ENCODE results near the gene COL4A2.

Gene COL4A2

DNA sequence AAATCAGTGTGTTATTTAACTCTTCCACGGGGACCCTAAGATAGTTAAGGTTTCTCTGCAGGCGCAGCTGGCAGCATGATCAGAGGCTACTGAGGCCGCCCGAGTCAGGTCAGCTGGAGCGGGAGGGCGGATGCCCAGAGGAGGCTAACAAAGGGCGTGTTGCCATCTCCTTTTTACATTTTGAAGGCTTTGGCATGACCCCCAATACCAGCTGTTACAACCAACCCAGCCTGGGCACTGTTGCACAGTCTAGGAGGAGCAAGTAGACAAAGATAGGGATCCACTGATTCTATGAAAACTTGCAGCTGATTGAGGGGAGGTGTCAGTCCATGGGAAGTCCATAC is 15.7 kb downstream of the COL4A2 start:
- H3K36me3 ChIP-seq (ENCODE audit: insufficient read depth, low read length): no peaks in the 10 kb centered on the region; the same call in 1 of the 2 replicates
- H3K9me3 ChIP-seq (ENCODE audit: control insufficient read depth, insufficient read depth, low read length): no peaks in the 10 kb centered on the region
- peaks cover 45% of the 10 kb centered on the region for H3K4me1 ChIP-seq (ENCODE audit: insufficient read depth, low read length)
- H3K9ac ChIP-seq (ENCODE audit: low read depth, low read length): no peak overlapping the region

DNA sequence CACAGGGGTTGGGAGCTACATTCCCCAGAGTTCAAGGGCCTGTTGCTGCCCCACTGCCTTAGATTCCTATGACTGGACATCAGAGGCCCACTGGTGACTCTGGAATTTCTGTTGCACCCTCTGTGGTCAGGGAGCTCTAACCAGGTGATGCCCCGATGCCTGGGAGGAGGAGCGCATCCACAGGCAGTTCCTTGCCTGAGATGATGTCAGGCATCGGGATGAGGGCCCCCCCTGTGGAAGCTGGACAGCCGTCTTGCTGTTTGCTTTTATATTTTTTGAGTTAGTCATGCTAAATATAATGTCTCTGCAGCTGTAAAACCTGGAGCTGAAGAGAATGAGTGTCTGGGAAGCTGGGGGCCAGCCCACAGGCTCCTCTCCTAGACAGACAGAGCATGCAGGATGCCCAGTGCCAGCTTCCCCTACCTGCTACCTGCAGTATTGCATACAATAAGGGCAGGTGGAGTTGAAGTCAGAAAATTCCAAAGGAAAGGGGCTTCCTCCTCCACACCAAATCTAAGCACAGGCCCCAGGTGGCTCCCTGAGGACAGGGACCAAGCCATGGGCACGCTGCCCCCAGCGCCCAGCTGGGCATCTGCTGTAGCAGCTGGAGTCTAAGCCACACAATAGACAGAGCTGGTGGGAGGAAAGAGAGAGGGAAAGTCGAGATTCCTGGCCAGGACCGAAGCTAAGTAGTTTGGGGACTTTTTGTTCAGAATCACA is 16.2 kb downstream of the COL4A2 start:
- H3K36me3 ChIP-seq (ENCODE audit: insufficient read depth, low read length): no peaks in the 10 kb centered on the region; the same call in 1 of the 2 replicates
- H3K4me1 ChIP-seq (ENCODE audit: insufficient read depth, low read length): peaks cover 51% of the 10 kb centered on the region
- H3K9me3 ChIP-seq (ENCODE audit: control insufficient read depth, insufficient read depth, low read length): no peaks in the 10 kb centered on the region
- H3K9ac ChIP-seq (ENCODE audit: low read depth, low read length): no peak overlapping the region

- H3K4me1 ChIP-seq (ENCODE audit: insufficient read depth, low read length): peaks cover 44% of the 10 kb centered on the region
- H3K9ac ChIP-seq (ENCODE audit: low read depth, low read length): no peak overlapping the region
- H3K9me3 ChIP-seq (ENCODE audit: control insufficient read depth, insufficient read depth, low read length): no peaks in the 10 kb centered on the region
These were observed 17.1 kb downstream of the COL4A2 start for GRCh38 chr13:110324026-110324749.

DNA sequence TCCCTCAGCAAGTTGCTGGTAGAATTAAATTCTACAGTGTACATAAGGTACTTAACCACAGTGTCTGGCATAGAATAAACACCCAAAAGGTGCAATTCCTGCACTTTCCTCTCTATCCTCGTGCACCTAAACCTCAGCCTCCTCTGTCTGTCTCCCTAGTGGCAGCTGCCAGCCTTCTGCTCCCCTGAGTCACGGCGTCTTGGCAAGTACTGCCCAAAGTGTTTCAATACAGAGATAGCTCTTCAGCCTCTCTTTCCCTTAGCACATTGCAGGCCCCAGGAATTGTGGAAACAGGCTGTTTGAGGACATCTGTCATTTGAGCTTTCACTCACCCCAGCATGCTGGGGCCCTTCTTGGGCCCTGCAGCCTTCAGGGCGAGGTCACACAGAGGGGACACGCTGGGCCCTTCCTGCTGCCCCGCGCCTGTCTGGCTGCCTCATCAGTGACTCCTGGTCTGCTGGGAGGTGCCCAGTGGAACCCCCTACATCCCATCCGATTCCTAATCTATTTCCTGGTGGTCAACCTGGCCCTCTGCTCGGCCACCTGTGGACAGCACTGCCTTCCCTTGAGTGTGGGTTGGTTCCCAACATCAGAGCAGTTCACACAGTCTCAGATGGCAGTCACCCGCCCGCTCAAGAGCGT is 19.3 kb downstream of the COL4A2 start:
- no peaks in the 10 kb centered on the region; the same call in 1 of the 2 replicates for H3K36me3 ChIP-seq (ENCODE audit: insufficient read depth, low read length)
- H3K9ac ChIP-seq (ENCODE audit: low read depth, low read length): no peak overlapping the region
- peaks cover 34% of the 10 kb centered on the region for H3K4me1 ChIP-seq (ENCODE audit: insufficient read depth, low read length)
- no peaks in the 10 kb centered on the region for H3K9me3 ChIP-seq (ENCODE audit: control insufficient read depth, insufficient read depth, low read length)

More at GRCh38 chr13:110324026-110324749, 17.1 kb downstream of the COL4A2 start:
- H3K36me3 ChIP-seq (ENCODE audit: insufficient read depth, low read length): no peaks in the 10 kb centered on the region; the same call in 1 of the 2 replicates

- no peaks in the 10 kb centered on the region; the same call in 1 of the 2 replicates for H3K36me3 ChIP-seq (ENCODE audit: insufficient read depth, low read length)
- peaks cover 34% of the 10 kb centered on the region for H3K4me1 ChIP-seq (ENCODE audit: insufficient read depth, low read length)
- H3K9me3 ChIP-seq (ENCODE audit: control insufficient read depth, insufficient read depth, low read length): no peaks in the 10 kb centered on the region
- no peak overlapping the region; the same call in 1 of the 2 replicates for H3K9ac ChIP-seq (ENCODE audit: low read depth, low read length)
These were observed 20.1 kb downstream of the COL4A2 start for GRCh38 chr13:110327051-110327721.

DNA sequence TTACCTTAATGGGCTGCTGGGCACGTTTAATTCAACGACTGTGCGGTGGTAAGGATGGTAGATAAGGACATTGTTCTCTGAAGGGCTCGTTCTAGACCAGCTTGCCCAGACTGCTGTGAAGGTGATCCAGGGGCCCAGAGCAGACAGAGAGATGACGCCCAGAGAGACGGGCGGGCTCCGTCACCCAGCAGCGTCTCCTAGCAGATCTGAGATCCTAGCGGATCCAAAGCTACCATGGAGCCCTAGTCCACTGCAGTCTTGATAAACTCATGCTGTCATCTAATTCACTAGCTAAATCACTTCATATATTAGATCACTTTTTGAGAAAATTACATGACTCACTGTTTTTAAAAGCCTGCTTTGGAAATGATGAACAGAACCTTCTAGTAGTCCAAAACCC is 21.5 kb downstream of the COL4A2 start:
- H3K9me3 ChIP-seq (ENCODE audit: control insufficient read depth, insufficient read depth, low read length): no peaks in the 10 kb centered on the region
- no peaks in the 10 kb centered on the region; the same call in 1 of the 2 replicates for H3K36me3 ChIP-seq (ENCODE audit: insufficient read depth, low read length)
- H3K4me1 ChIP-seq (ENCODE audit: insufficient read depth, low read length): peaks cover 34% of the 10 kb centered on the region
- H3K9ac ChIP-seq (ENCODE audit: low read depth, low read length): no peak overlapping the region

DNA sequence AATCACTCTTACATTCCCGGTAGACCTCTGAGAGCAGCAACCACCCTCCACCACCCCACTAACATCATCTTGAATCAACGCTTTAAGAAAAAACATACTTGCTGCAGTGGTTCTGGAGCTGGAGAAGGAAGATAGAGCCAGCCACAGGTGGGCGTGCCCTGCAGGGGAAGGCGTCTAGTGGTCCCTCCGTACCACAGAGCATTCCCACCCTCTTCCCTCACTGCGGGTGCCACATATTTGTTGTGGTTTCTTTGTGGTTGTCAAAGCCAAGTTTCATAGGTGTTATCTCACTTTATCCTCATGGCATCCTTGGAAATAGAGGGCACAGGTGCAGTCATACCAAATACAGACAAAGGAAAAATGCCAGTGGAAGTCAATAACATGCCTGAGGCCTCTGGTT is 22.2 kb downstream of the COL4A2 start:
- Histone ChIP-seq H3K4me1 (ENCODE audit: insufficient read depth, low read length) (peaks cover 34% of the 10 kb centered on the region), H3K9ac (ENCODE audit: low read depth, low read length) (no peak overlapping the region), H3K9me3 (ENCODE audit: control insufficient read depth, insufficient read depth, low read length) (no peaks in the 10 kb centered on the region), H3K36me3 (ENCODE audit: insufficient read depth, low read length) (no peaks in the 10 kb centered on the region; the same call in 1 of the 2 replicates)

DNA sequence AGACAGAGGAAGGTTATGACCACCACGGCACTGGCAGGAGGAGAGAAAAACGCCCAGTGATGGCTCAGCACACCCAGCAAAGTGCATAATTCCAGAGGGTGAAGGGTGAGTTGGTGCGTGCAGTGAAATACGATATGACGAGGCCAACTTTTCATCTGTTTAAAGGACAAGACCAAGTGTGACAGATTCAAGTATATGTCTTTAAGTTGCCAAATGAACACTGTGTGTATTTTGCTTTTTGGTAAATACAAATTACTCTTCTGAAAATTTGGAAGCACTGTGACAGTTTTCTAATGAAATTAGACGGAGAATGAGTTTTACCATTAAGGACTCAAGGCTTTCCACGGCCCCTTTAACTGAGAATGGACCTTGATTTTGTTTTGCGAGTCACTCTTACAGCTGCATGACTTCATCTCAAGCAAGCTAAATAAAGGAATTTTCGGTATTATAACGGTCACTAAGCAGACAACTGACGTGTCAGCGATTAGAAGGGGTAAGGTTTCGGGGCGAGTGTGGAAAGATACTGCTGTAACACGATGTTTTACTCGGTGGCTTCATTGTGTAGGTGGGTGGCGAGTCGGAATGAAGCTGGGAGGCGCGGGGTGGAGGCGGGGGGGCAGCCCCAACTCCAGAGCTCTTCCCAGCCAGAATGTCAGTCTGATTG is 22.8 kb downstream of the COL4A2 start:
- H3K9ac ChIP-seq (ENCODE audit: low read depth, low read length): no peak overlapping the region
- peaks cover 34% of the 10 kb centered on the region for H3K4me1 ChIP-seq (ENCODE audit: insufficient read depth, low read length)
- no peaks in the 10 kb centered on the region for H3K36me3 ChIP-seq (ENCODE audit: insufficient read depth, low read length)
- no peaks in the 10 kb centered on the region for H3K9me3 ChIP-seq (ENCODE audit: control insufficient read depth, insufficient read depth, low read length)

DNA sequence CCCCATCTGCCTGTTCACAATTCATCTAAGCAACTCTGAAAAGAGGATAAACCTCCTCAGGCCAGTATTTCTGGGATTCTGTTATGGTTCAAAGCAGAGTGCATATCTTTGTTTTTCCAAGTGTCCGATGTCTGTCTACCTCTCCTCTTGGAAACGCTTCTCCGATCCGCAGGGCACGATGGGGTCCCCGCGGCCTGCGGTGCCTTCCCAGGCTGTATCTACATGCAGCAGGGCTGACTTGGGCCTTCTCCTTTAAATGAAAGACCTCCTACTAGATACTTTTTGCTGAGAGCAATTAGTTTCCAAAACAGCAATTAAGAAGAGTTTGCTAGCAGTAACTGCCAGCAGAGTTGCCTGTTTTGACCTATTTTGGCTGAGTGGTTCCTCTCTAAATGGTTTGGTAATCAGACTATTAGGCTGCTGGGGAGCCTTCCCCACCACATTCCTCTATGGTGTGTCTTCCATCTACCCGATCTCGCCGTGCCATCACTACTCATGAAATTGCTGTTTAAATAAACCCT is 23.5 kb downstream of the COL4A2 start:
- Histone ChIP-seq H3K36me3 (ENCODE audit: insufficient read depth, low read length) (no peaks in the 10 kb centered on the region), H3K9me3 (ENCODE audit: control insufficient read depth, insufficient read depth, low read length) (no peaks in the 10 kb centered on the region), H3K9ac (ENCODE audit: low read depth, low read length) (no peak overlapping the region), H3K4me1 (ENCODE audit: insufficient read depth, low read length) (peaks cover 28% of the 10 kb centered on the region)

- Histone ChIP-seq H3K36me3 (ENCODE audit: insufficient read depth, low read length) (no peaks in the 10 kb centered on the region), H3K9ac (ENCODE audit: low read depth, low read length) (no peak overlapping the region), H3K4me1 (ENCODE audit: insufficient read depth, low read length) (peaks cover 23% of the 10 kb centered on the region), H3K9me3 (ENCODE audit: control insufficient read depth, insufficient read depth, low read length) (no peaks in the 10 kb centered on the region)
These were observed 24.3 kb downstream of the COL4A2 start for GRCh38 chr13:110331362-110331761.

- Histone ChIP-seq H3K9me3 (ENCODE audit: control insufficient read depth, insufficient read depth, low read length) (no peaks in the 10 kb centered on the region), H3K9ac (ENCODE audit: low read depth, low read length) (no peak overlapping the region), H3K4me1 (ENCODE audit: insufficient read depth, low read length) (peaks cover 14% of the 10 kb centered on the region), H3K36me3 (ENCODE audit: insufficient read depth, low read length) (no peaks in the 10 kb centered on the region)
These were observed 25.7 kb downstream of the COL4A2 start for GRCh38 chr13:110332750-110333149.

DNA sequence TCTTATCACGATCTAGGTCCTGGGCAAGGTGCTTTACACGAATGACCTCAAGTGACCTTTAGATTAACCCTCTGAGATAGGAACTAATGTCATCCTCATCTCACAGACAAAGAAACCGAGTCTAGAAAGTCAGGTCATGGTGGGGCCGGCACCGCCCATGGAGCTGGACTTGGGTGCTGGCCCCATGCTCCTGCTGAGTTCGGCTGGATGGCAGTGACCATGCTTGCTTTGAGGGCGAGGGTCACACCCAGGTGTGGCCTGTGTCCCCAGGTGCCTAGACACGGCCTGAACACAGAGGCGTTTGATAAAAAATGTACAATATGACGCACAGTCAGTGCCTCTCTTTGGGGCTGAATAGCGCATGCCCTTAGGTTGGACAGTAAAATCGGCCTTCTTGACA is 26.8 kb downstream of the COL4A2 start:
- Histone ChIP-seq H3K9ac (ENCODE audit: low read depth, low read length) (no peak overlapping the region), H3K4me1 (ENCODE audit: insufficient read depth, low read length) (peaks cover 19% of the 10 kb centered on the region), H3K36me3 (ENCODE audit: insufficient read depth, low read length) (no peaks in the 10 kb centered on the region; the same call in 1 of the 2 replicates), H3K9me3 (ENCODE audit: control insufficient read depth, insufficient read depth, low read length) (no peaks in the 10 kb centered on the region)

- H3K9me3 ChIP-seq (ENCODE audit: control insufficient read depth, insufficient read depth, low read length): no peaks in the 10 kb centered on the region
- no peaks in the 10 kb centered on the region; the same call in 1 of the 2 replicates for H3K36me3 ChIP-seq (ENCODE audit: insufficient read depth, low read length)
- peaks cover 20% of the 10 kb centered on the region for H3K4me1 ChIP-seq (ENCODE audit: insufficient read depth, low read length)
- H3K9ac ChIP-seq (ENCODE audit: low read depth, low read length): no peak overlapping the region
These were observed 27.2 kb downstream of the COL4A2 start for GRCh38 chr13:110334256-110334655.
